ENCODE data around the gene FHOD1. TPM values are rescaled to one million over a fixed set of nuclear protein-coding genes. Genes with fewer than 3 reads are reported as not detected.

The FHOD1 gene
- total and polyA plus RNA-seq, 2 donors (not counting 1 experiment from before 2014, with no cell fraction given), result 7.1 to 32.7 TPM

- H3K27me3 ChIP-seq (ENCODE audit: control insufficient read depth, insufficient read depth, low read length), result no peaks in the 10 kb centered on the region
- H3K4me1 ChIP-seq (ENCODE audit: control insufficient read depth, extremely low read depth, insufficient read depth, low read length), result peaks cover 27% of the 10 kb centered on the region
- TF ChIP-seq EZH2 (IDR thresholded peaks at IDR 0.05; ENCODE audit: low read length, missing control alignments) (no peak), CTCF (conservative IDR thresholded peaks at IDR 0.05 in 1 of 2, IDR thresholded peaks at IDR 0.05 in 1 of 2; ENCODE audit: low read depth in 1 of 2, low read length in 2 of 2) (no peak)
- H3K9me3 ChIP-seq (ENCODE audit: control insufficient read depth, insufficient read depth, low read depth, low read length), result no peaks in the 10 kb centered on the region
- no peak overlapping the region for H3K27ac ChIP-seq (ENCODE audit: insufficient read depth, low read length)
- H4K20me1 ChIP-seq (ENCODE audit: control insufficient read depth, extremely low read depth, insufficient read depth, low read length), result no peaks in the 10 kb centered on the region
- no peak overlapping the region for H2AFZ ChIP-seq (ENCODE audit: low read length)
- H3K36me3 ChIP-seq (ENCODE audit: control insufficient read depth, insufficient read depth, low read length), result no peaks in the 10 kb centered on the region
- no peak overlapping the region for H3K9ac ChIP-seq (ENCODE audit: insufficient read depth, low read length)
- peaks cover 13% of the 10 kb centered on the region for H3K79me2 ChIP-seq (ENCODE audit: control insufficient read depth, insufficient read depth, low read length)
- no peak overlapping the region for H3K4me2 ChIP-seq (ENCODE audit: extremely low read depth, insufficient read depth, low read length)
- no peak overlapping the region for H3K4me3 ChIP-seq (replicated peaks in 1 of 4; ENCODE audit: control extremely low read depth in 1 of 4, insufficient read depth in 1 of 4, low read depth in 3 of 4, low read length in 4 of 4)
- no peak for DNase-seq (ENCODE audit: low read depth in 2 of 2)
Measured at GRCh38 chr16:67188323-67188722, 59.0 kb downstream of the FHOD1 start.

- H3K36me3 ChIP-seq (ENCODE audit: control insufficient read depth, insufficient read depth, low read length), result no peaks in the 10 kb centered on the region
- no peak overlapping the region for H3K9ac ChIP-seq (ENCODE audit: insufficient read depth, low read length)
- H2AFZ ChIP-seq (ENCODE audit: low read length), result no peak overlapping the region
- TF ChIP-seq CTCF (conservative IDR thresholded peaks at IDR 0.05 in 1 of 2, IDR thresholded peaks at IDR 0.05 in 1 of 2; ENCODE audit: low read depth in 1 of 2, low read length in 2 of 2), result no peak
- TF ChIP-seq EZH2 (IDR thresholded peaks at IDR 0.05; ENCODE audit: low read length, missing control alignments), result no peak
- no peaks in the 10 kb centered on the region for H3K27me3 ChIP-seq (ENCODE audit: control insufficient read depth, insufficient read depth, low read length)
- peaks cover 25% of the 10 kb centered on the region for H3K4me1 ChIP-seq (ENCODE audit: control insufficient read depth, extremely low read depth, insufficient read depth, low read length)
- no peak for DNase-seq (ENCODE audit: low read depth in 2 of 2)
- H3K4me2 ChIP-seq (ENCODE audit: extremely low read depth, insufficient read depth, low read length), result no peak overlapping the region
- H3K4me3 ChIP-seq (replicated peaks in 1 of 4; ENCODE audit: control extremely low read depth in 1 of 4, insufficient read depth in 1 of 4, low read depth in 3 of 4, low read length in 4 of 4), result no peak overlapping the region
- no peak overlapping the region for H3K27ac ChIP-seq (ENCODE audit: insufficient read depth, low read length)
- H4K20me1 ChIP-seq (ENCODE audit: control insufficient read depth, extremely low read depth, insufficient read depth, low read length), result no peaks in the 10 kb centered on the region
- peaks cover 10% of the 10 kb centered on the region for H3K79me2 ChIP-seq (ENCODE audit: control insufficient read depth, insufficient read depth, low read length)
- no peaks in the 10 kb centered on the region for H3K9me3 ChIP-seq (ENCODE audit: control insufficient read depth, insufficient read depth, low read depth, low read length)
Measured at GRCh38 chr16:67187175-67187890, 59.9 kb downstream of the FHOD1 start.

- H3K4me1 ChIP-seq (ENCODE audit: control insufficient read depth, extremely low read depth, insufficient read depth, low read length), result peaks cover 25% of the 10 kb centered on the region
- TF ChIP-seq EZH2 (IDR thresholded peaks at IDR 0.05; ENCODE audit: low read length, missing control alignments), result no peak
- TF ChIP-seq CTCF (conservative IDR thresholded peaks at IDR 0.05 in 1 of 2, IDR thresholded peaks at IDR 0.05 in 1 of 2; ENCODE audit: low read depth in 1 of 2, low read length in 2 of 2), result no peak
- H3K79me2 ChIP-seq (ENCODE audit: control insufficient read depth, insufficient read depth, low read length), result peaks cover 9% of the 10 kb centered on the region
- no peak overlapping the region for H3K9ac ChIP-seq (ENCODE audit: insufficient read depth, low read length)
- no peaks in the 10 kb centered on the region for H3K36me3 ChIP-seq (ENCODE audit: control insufficient read depth, insufficient read depth, low read length)
- DNase-seq (ENCODE audit: low read depth in 2 of 2), result no peak
- no peak overlapping the region for H3K4me2 ChIP-seq (ENCODE audit: extremely low read depth, insufficient read depth, low read length)
- H3K9me3 ChIP-seq (ENCODE audit: control insufficient read depth, insufficient read depth, low read depth, low read length), result no peaks in the 10 kb centered on the region
- no peaks in the 10 kb centered on the region for H3K27me3 ChIP-seq (ENCODE audit: control insufficient read depth, insufficient read depth, low read length)
- no peaks in the 10 kb centered on the region for H4K20me1 ChIP-seq (ENCODE audit: control insufficient read depth, extremely low read depth, insufficient read depth, low read length)
- H3K4me3 ChIP-seq (replicated peaks in 1 of 4; ENCODE audit: control extremely low read depth in 1 of 4, insufficient read depth in 1 of 4, low read depth in 3 of 4, low read length in 4 of 4), result no peak overlapping the region
- no peak overlapping the region for H2AFZ ChIP-seq (ENCODE audit: low read length)
- H3K27ac ChIP-seq (ENCODE audit: insufficient read depth, low read length), result no peak overlapping the region
Measured at GRCh38 chr16:67186550-67186950, 60.7 kb downstream of the FHOD1 start.
